HG02571 (cell line): Measurements from ENCODE around the gene ZNF524.
A peak's percentile ranks its signal among the peaks of the same experiment; 100 is the strongest.
"Not testable (repeated sequence)": the region's sequence is repeated elsewhere in the genome, so short reads cannot be mapped to it uniquely, and the experiment has no call there.

Experiments
- ATAC-seq: cut with Tn5 transposase; IDR thresholded peaks from one replicate; pipeline ENCODE4 v1.9.1; 2021; ENCODE audit warnings: mild to moderate bottlenecking, moderate library complexity; ENCODE audit not compliant: unreplicated experiment

ZNF524 gene

GRCh38 chr19:55599842-55600661, at the start of gene ZNF524:
TSS of gene ZNF524 (plus strand) at chr19:55600288. CDS start at chr19:55602113, 1,825 bp downstream.
- ATAC-seq, result peak; percentile 32

GRCh38 chr19:55550321-55550650, 49.8 kb upstream of the ZNF524 start:
- no peak for ATAC-seq

- ATAC-seq, result no peak
These were observed 47.9 kb upstream of the ZNF524 start for GRCh38 chr19:55552206-55552605.

GRCh38 chr19:55552620-55553019, 47.5 kb upstream of the ZNF524 start:
- ATAC-seq, result no peak

GRCh38 chr19:55553217-55554182, 46.6 kb upstream of the ZNF524 start:
- no peak for ATAC-seq

GRCh38 chr19:55554302-55554701, 45.8 kb upstream of the ZNF524 start:
- no peak for ATAC-seq

- ATAC-seq, result no peak
These were observed 45.3 kb upstream of the ZNF524 start for GRCh38 chr19:55554741-55555152.

- ATAC-seq, result no peak
These were observed 40.4 kb upstream of the ZNF524 start for GRCh38 chr19:55559684-55560083.

GRCh38 chr19:55563261-55563690, 36.8 kb upstream of the ZNF524 start:
- no peak for ATAC-seq

GRCh38 chr19:55566823-55567222, 33.3 kb upstream of the ZNF524 start:
- no peak for ATAC-seq

GRCh38 chr19:55567708-55568328, 32.3 kb upstream of the ZNF524 start:
- ATAC-seq, result no peak

- not testable (repeated sequence) for ATAC-seq
These were observed 30.6 kb upstream of the ZNF524 start for GRCh38 chr19:55569477-55569876.

GRCh38 chr19:55573929-55574328, 26.2 kb upstream of the ZNF524 start:
- not testable (repeated sequence) for ATAC-seq

GRCh38 chr19:55576746-55577145, 23.3 kb upstream of the ZNF524 start:
- no peak for ATAC-seq

- no peak for ATAC-seq
These were observed 21.9 kb upstream of the ZNF524 start for GRCh38 chr19:55578031-55578760.

GRCh38 chr19:55578761-55579747, 21.0 kb upstream of the ZNF524 start:
- no peak for ATAC-seq

GRCh38 chr19:55579766-55580621, 20.1 kb upstream of the ZNF524 start:
- ATAC-seq, result no peak

- no peak for ATAC-seq
These were observed 19.4 kb upstream of the ZNF524 start, which contains the start of gene ZNF579 for GRCh38 chr19:55580628-55581144. TSS of gene ZNF579 (minus strand) at chr19:55580848. CDS start at chr19:55579639, 1,209 bp downstream.
